K562 (cell line): ENCODE data around the gene TRIM31.

Source experiments
- BHLHE40 ChIP-seq: IDR thresholded peaks from 2 replicates; pipeline ENCODE4 v1.6.1; 2011; ENCODE audit warnings: low read length, improper control_type of control experiment
- CHD4 ChIP-seq: fragments of 200-600 bp; sonication (generic); IDR thresholded peaks from 3 replicates; pipeline ENCODE4 v1.6.1; 2012; ENCODE audit warnings: low read depth, mild to moderate bottlenecking, mixed read lengths, low read length, inconsistent platforms; ENCODE audit not compliant: insufficient read depth, insufficient replicate concordance, poor library complexity, severe bottlenecking
- ELK1 ChIP-seq: sonication (generic); formaldehyde crosslinking; IDR thresholded peaks from 2 replicates; pipeline ENCODE4 v1.8.1; 2022; ENCODE audit warnings: missing genetic modification reagents
- NFYB ChIP-seq: IDR thresholded peaks from 2 replicates; pipeline ENCODE4 v1.6.1; 2011; ENCODE audit warnings: mild to moderate bottlenecking, moderate library complexity; ENCODE audit not compliant: insufficient read length; ENCODE audit errors: extremely low read depth
- RNF2 ChIP-seq: sonication (generic); IDR thresholded peaks from 2 replicates; pipeline ENCODE4 v1.6.1; 2016

GRCh38 chr6:30067460-30068139 lies 45.3 kb downstream of the TRIM31 start:
- TF ChIP-seq RNF2, result no peak
- TF ChIP-seq BHLHE40, result no peak
- TF ChIP-seq CHD4, result no peak
- no peak for TF ChIP-seq ELK1 (CRISPR knock-in tag)
- TF ChIP-seq NFYB, result no peak
